Esophagus mucosa (tissue), 1 donor: ENCODE results near the gene GADD45B. TPM values are rescaled to one million over a fixed set of nuclear protein-coding genes. Genes with fewer than 3 reads are reported as not detected.
"Not testable (repeated sequence)": the region's sequence is repeated elsewhere in the genome, so short reads cannot be mapped to it uniquely, and the experiment has no call there.

Source experiments
- ATAC-seq: fragments of 200-7000 bp; cut with Tn5 transposase; one replicate; pipeline ENCODE4 v1.9.1; 2020
- total RNA-seq: library from RNA; stranded (reverse); gene quantifications from one replicate; pipeline ENCODE4 v1.2.4, GENCODE V29; 2023
- donor health status: DM: yes; HTN: yes; CAD: no.

The GADD45B gene
- total RNA-seq, 1 donor from 2014 or later, result 26.3 TPM

DNA sequence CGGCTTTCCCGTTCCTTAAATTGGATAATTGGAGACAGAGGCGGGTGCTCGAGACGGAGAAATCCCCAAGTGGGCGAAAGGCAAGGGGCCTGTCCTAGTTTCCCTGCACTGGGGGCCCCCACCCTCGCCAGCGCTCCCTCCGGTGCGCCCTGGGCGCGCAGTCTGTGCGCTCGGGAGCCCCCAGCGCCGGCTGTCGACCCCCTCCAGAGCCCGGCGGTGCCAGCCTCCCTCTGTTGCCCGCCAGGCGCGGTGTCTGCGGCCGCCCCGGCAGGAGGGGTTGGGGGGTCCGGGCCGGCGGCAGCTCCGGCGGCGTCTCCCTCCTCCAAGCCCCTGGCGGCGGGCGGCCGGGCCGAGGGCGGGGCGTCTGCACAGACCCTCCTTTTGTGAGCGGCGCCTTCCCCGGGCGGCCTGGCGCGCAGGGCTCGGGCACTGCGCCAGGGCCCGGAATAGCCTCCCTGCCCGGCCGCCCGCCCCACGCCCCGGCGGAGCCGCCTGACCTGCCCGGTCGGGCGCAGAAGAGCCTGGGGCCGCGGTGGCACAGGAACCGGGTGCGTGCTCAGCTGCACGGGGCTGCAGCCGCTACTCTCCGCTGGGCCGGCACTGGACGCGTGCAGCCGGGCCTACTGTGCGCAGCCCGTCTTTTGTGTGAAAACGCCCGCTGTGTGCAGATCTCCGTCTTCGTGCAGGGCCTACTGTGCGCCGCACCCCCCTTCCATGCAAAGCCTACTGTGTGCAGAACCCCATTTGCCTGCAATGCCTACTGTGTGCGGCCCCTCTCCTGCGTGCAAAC, 13.2 kb downstream of the GADD45B start:
- ATAC-seq, result peak; percentile 45

DNA sequence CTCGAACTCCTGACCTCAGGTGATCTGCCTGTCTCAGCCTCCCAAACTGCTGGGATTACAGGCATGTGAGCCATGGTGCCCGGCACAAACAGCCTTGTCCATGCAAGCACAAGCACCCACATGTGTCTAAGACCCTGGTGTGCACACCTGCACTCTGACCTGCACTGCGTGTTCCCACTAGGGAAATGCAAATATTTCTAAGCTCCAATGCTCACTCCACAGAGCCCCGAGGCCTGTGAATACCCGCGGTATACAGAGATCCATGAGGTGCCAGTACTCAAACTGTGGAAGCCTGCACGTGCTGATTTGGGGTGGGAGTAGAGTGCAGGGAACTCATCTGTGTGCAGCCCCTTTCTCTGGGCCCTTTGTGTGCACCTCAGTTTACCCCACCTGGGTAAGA, 14.7 kb downstream of the GADD45B start:
- ATAC-seq, result peak; percentile 0

GRCh38 chr19:2491130-2491801, 15.3 kb downstream of the GADD45B start:
- peak; percentile 76 for ATAC-seq

- no peak for ATAC-seq
Observed at GRCh38 chr19:2492870-2493269, 16.9 kb downstream of the GADD45B start.

GRCh38 chr19:2493448-2493847, 17.5 kb downstream of the GADD45B start:
- ATAC-seq, result not testable (repeated sequence)

DNA sequence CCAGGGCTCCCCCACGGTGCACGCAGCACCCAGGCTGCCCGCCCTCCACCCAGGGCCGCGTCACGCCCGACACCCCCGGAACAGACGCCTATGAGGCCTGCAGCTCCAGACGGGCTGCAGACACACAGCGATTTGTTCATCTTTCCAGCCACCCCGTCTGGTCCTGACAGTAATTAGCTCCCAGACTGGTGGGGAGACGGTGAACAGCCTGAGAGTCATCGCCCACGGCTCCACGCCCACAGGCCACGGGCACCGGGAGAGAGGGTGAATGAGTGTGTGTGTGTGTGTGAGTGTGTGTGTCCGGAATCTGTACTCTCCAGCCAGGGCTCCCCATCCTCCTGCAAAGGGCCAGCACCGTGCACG, 18.1 kb downstream of the GADD45B start:
- ATAC-seq, result peak; percentile 3

DNA sequence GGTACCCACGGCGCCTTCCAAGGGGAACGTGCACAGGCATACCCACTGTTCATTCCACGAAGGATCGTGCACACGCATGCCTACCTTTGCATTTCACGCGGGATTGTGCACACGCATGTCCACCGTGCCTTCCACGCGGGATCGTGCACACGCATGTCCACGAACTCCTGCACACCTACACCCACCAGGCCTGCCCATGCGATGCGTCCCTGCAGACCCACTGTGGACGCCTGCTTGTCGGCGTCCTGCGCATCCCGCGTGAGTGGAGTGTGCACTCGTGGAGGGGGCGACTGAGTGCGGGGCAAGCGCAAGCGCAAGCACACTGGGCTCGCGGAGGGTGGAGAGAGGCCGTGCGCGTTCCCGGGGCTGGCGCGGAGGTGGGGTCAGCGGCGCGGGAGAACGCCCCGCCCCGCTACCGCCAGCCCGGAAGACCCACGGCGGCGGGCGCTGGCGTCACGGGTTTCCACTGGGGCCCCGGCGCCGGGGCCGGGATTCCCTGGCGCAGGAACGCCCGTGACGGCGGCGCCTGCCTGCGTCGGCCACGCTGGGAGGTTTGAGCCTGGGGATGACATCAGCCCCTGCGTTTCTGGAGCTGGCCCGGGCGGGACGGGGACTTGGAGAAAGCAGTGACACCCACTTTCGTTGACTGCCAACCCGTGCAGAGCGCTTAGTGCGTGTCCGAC, 18.7 kb downstream of the GADD45B start:
- ATAC-seq, result peak; percentile 41

- peak; percentile 68 for ATAC-seq
Observed at GRCh38 chr19:2495130-2495641, 19.3 kb downstream of the GADD45B start.

- ATAC-seq, result no peak
Observed at GRCh38 chr19:2495651-2496316, 19.9 kb downstream of the GADD45B start.

- no peak for ATAC-seq
Observed at GRCh38 chr19:2497186-2497585, 21.3 kb downstream of the GADD45B start.

DNA sequence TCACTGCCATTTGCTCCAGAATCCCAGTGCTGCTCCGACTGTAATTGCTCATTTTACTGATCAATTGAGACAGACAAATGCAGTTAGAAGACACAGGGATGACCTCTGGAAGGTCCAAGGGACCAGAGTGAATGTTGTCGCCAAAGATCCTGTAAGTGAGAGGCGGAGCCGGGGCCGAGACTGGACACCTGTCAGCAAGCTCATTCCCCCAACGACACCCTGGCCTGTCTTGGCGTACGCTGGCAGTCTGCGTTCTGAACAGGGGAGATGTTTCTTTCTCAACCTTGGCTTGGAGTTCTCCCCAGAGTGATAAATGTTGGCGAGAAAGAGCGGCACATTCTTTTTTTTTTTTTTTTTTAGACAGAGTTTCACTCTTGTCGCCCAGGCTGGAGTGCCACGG, 24.2 kb downstream of the GADD45B start:
- ATAC-seq, result no peak

DNA sequence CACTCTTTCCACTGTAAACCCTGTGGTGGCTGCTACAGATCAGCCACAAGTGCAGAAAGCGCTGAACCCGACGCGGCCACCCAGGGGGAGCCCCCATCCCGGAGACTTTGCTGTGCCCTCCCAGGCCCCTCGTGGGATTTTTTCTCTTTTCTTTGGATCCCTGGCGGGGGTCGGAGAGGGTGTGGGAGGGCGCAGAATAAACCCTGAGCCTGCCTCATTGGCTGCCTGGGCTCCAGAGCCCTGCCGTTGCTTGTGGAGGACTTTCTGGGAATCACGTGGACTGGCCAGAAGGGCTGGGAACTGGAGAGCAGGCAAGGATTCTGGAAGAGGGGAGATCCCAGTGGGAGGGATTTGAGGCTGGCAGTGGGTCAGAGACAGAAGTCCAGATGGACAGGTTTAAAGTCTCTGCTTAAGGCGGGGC, 24.9 kb downstream of the GADD45B start:
- no peak for ATAC-seq

GRCh38 chr19:2503521-2504109, 27.7 kb downstream of the GADD45B start:
- ATAC-seq, result peak; percentile 84

- not testable (repeated sequence) for ATAC-seq
Observed at GRCh38 chr19:2506656-2507055, 30.7 kb downstream of the GADD45B start.

DNA sequence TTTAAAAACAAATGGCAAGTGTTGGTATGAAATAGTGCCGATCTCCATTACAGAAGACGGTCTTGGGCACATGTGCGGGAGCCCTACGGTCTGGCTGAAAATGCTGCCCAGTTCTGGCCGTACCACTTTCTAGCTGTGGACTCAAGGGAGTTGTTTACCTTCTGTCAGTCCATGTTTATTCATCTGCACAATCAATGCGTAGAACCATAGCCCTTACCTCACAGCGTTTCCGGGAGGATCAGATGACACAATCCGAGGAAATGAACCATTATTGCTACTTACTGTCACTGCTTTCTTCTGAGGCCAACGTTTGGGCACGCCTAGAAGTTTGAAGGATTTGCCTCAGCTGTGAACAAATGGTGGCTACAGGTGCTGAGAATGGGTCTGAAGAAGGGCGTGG, 31.2 kb downstream of the GADD45B start:
- peak; percentile 72 for ATAC-seq

GRCh38 chr19:2509096-2509495, 33.2 kb downstream of the GADD45B start:
- no peak for ATAC-seq

GRCh38 chr19:2511570-2511969, 35.6 kb downstream of the GADD45B start:
- ATAC-seq, result peak; percentile 2

DNA sequence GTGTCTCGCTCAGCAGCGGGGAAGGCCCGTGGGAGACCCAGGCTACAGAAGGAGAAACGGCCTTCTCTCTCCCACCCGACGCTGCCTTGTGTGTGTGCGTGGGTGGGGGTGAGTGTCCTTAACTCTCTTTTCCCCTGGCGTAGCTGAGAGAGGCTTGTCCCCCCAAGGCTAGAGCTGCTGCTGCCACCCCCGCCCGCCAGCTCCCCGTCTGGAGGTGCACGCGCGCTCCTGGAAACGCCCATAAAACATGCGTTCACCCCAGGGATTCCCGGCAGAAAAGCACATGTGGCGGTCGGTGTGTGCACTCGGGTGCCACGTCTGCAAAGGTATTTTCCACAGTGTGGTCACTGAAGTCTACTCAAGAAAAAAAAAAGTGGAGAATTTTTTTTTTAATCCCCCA, 36.1 kb downstream of the GADD45B start:
- peak; percentile 7 for ATAC-seq

GRCh38 chr19:2512523-2513431, 36.9 kb downstream of the GADD45B start:
- ATAC-seq, result peak; percentile 82

- no peak for ATAC-seq
Observed at GRCh38 chr19:2514981-2515518, 39.1 kb downstream of the GADD45B start.

DNA sequence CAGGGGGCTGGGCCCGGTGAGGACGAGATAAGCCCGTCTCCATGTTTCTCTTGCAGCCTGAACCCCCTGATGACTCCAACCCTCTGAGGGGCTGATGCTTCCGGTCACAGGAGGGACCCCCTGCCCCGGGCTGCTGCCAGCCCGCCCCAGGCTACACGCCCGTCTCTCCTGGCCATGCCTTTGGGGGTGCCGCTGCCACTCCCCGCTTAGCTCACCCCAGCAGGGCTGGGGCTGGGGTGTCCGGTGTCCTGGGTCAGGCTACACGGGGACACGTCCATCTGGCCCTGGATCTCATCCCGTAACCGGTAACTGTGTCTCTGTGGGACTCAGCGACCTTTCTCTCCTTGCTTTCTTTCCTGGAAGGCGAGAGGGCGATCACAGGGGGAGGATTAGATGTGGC, 40.8 kb downstream of the GADD45B start:
- ATAC-seq, result no peak
